ENCODE data around the gene UTS2.

DNA sequence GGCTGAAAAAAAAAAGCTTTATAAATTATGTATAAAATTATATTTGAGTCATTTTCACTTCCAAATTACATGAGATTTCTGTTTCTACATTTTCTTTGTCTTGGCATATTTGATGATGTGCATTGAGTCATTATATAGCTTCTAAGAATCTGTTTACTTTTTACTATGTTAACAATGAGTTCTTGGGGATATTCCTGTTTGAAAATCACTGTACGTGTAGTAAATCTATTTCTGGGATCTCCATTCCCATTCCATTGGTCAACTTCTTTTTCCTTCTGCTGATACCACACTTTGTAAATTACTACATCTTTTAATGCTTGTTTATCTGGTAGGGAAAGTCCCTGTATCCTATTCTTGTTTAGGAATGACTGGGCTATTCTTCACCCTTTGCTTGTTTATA is 44.1 kb upstream of the UTS2 start:
- TF ChIP-seq, protein P1, sequence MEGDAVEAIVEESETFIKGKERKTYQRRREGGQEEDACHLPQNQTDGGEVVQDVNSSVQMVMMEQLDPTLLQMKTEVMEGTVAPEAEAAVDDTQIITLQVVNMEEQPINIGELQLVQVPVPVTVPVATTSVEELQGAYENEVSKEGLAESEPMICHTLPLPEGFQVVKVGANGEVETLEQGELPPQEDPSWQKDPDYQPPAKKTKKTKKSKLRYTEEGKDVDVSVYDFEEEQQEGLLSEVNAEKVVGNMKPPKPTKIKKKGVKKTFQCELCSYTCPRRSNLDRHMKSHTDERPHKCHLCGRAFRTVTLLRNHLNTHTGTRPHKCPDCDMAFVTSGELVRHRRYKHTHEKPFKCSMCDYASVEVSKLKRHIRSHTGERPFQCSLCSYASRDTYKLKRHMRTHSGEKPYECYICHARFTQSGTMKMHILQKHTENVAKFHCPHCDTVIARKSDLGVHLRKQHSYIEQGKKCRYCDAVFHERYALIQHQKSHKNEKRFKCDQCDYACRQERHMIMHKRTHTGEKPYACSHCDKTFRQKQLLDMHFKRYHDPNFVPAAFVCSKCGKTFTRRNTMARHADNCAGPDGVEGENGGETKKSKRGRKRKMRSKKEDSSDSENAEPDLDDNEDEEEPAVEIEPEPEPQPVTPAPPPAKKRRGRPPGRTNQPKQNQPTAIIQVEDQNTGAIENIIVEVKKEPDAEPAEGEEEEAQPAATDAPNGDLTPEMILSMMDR (IDR thresholded peaks at IDR 0.05), result no peak
- TF ChIP-seq POLR2A (IDR thresholded peaks at IDR 0.05), result no peak
